ENCODE data around the gene CYBC1.

CYBC1 gene

GRCh38 chr17:82440469-82440981 is 10.0 kb downstream of the CYBC1 start:
- Histone ChIP-seq H3K9me3 (ENCODE audit: control insufficient read depth in 2 of 2, low read length in 2 of 2) (no peaks in the 10 kb centered on the region), H3K4me1 (ENCODE audit: control insufficient read depth, insufficient read depth, low read length) (peaks cover 4% of the 10 kb centered on the region), H3K9ac (ENCODE audit: low read length in 2 of 2) (no peak overlapping the region), H3K4me3 (ENCODE audit: low read length in 2 of 2) (no peak overlapping the region), H3K27me3 (ENCODE audit: control insufficient read depth in 1 of 2, insufficient read depth in 2 of 2, low read length in 2 of 2) (no peaks in the 10 kb centered on the region), H3K27ac (ENCODE audit: low read length) (no peak overlapping the region), H3K36me3 (ENCODE audit: control insufficient read depth in 2 of 2, insufficient read depth in 2 of 2, low read length in 2 of 2) (peaks cover 4 to 8% of the 10 kb centered on the region in 2 donors)

GRCh38 chr17:82439829-82440365 is 10.7 kb downstream of the CYBC1 start:
- H3K27ac ChIP-seq (ENCODE audit: low read length), result no peak overlapping the region
- peaks cover 4 to 8% of the 10 kb centered on the region in 2 donors for H3K36me3 ChIP-seq (ENCODE audit: control insufficient read depth in 2 of 2, insufficient read depth in 2 of 2, low read length in 2 of 2)

GRCh38 chr17:82439194-82439828 is 11.2 kb downstream of the CYBC1 start:
- Histone ChIP-seq H3K9ac (ENCODE audit: low read length in 2 of 2) (no peak overlapping the region), H3K4me1 (ENCODE audit: control insufficient read depth, insufficient read depth, low read length) (no peaks in the 10 kb centered on the region), H3K36me3 (ENCODE audit: control insufficient read depth in 2 of 2, insufficient read depth in 2 of 2, low read length in 2 of 2) (peaks cover 4 to 5% of the 10 kb centered on the region in 2 donors), H3K27me3 (ENCODE audit: control insufficient read depth in 1 of 2, insufficient read depth in 2 of 2, low read length in 2 of 2) (no peaks in the 10 kb centered on the region), H3K4me3 (ENCODE audit: low read length in 2 of 2) (no peak overlapping the region), H3K27ac (ENCODE audit: low read length) (no peak overlapping the region), H3K9me3 (ENCODE audit: control insufficient read depth in 2 of 2, low read length in 2 of 2) (no peaks in the 10 kb centered on the region)

More at GRCh38 chr17:82439829-82440365, 10.7 kb downstream of the CYBC1 start:
- H3K9ac ChIP-seq (ENCODE audit: low read length in 2 of 2), result no peak overlapping the region
- no peaks in the 10 kb centered on the region for H3K9me3 ChIP-seq (ENCODE audit: control insufficient read depth in 2 of 2, low read length in 2 of 2)
- no peaks in the 10 kb centered on the region for H3K4me1 ChIP-seq (ENCODE audit: control insufficient read depth, insufficient read depth, low read length)
- H3K27me3 ChIP-seq (ENCODE audit: control insufficient read depth in 1 of 2, insufficient read depth in 2 of 2, low read length in 2 of 2), result no peaks in the 10 kb centered on the region
- no peak overlapping the region for H3K4me3 ChIP-seq (ENCODE audit: low read length in 2 of 2)

- Histone ChIP-seq H3K27me3 (ENCODE audit: control insufficient read depth in 1 of 2, insufficient read depth in 2 of 2, low read length in 2 of 2) (no peaks in the 10 kb centered on the region), H3K27ac (ENCODE audit: low read length) (no peak overlapping the region), H3K9ac (ENCODE audit: low read length in 2 of 2) (no peak overlapping the region), H3K36me3 (ENCODE audit: control insufficient read depth in 2 of 2, insufficient read depth in 2 of 2, low read length in 2 of 2) (peaks cover 3 to 4% of the 10 kb centered on the region in 2 donors), H3K9me3 (ENCODE audit: control insufficient read depth in 2 of 2, low read length in 2 of 2) (no peaks in the 10 kb centered on the region), H3K4me1 (ENCODE audit: control insufficient read depth, insufficient read depth, low read length) (no peaks in the 10 kb centered on the region), H3K4me3 (ENCODE audit: low read length in 2 of 2) (no peak overlapping the region)
Observed at GRCh38 chr17:82438401-82439193, 12.0 kb downstream of the CYBC1 start.

- H3K4me3 ChIP-seq (ENCODE audit: low read length in 2 of 2), result no peak overlapping the region
- H3K9ac ChIP-seq (ENCODE audit: low read length in 2 of 2), result no peak overlapping the region
- H3K9me3 ChIP-seq (ENCODE audit: control insufficient read depth in 2 of 2, low read length in 2 of 2), result no peaks in the 10 kb centered on the region
- no peak overlapping the region for H3K27ac ChIP-seq (ENCODE audit: low read length)
- peaks cover 0 to 4% of the 10 kb centered on the region in 2 donors for H3K36me3 ChIP-seq (ENCODE audit: control insufficient read depth in 2 of 2, insufficient read depth in 2 of 2, low read length in 2 of 2)
- H3K27me3 ChIP-seq (ENCODE audit: control insufficient read depth in 1 of 2, insufficient read depth in 2 of 2, low read length in 2 of 2), result no peaks in the 10 kb centered on the region
- H3K4me1 ChIP-seq (ENCODE audit: control insufficient read depth, insufficient read depth, low read length), result no peaks in the 10 kb centered on the region
Observed at GRCh38 chr17:82437325-82437668, 13.3 kb downstream of the CYBC1 start.

- Histone ChIP-seq H3K4me1 (ENCODE audit: control insufficient read depth, insufficient read depth, low read length) (no peaks in the 10 kb centered on the region), H3K9me3 (ENCODE audit: control insufficient read depth in 2 of 2, low read length in 2 of 2) (no peaks in the 10 kb centered on the region), H3K27me3 (ENCODE audit: control insufficient read depth in 1 of 2, insufficient read depth in 2 of 2, low read length in 2 of 2) (no peaks in the 10 kb centered on the region), H3K27ac (ENCODE audit: low read length) (no peak overlapping the region), H3K36me3 (ENCODE audit: control insufficient read depth in 2 of 2, insufficient read depth in 2 of 2, low read length in 2 of 2) (peaks cover 0 to 2% of the 10 kb centered on the region in 2 donors), H3K9ac (ENCODE audit: low read length in 2 of 2) (no peak overlapping the region), H3K4me3 (ENCODE audit: low read length in 2 of 2) (no peak overlapping the region)
Observed at GRCh38 chr17:82436601-82437324, 13.8 kb downstream of the CYBC1 start.

GRCh38 chr17:82435601-82436583 is 14.7 kb downstream of the CYBC1 start:
- H3K4me3 ChIP-seq (ENCODE audit: low read length in 2 of 2), result no peak overlapping the region
- H3K9me3 ChIP-seq (ENCODE audit: control insufficient read depth in 2 of 2, low read length in 2 of 2), result no peaks in the 10 kb centered on the region
- no peaks in the 10 kb centered on the region for H3K27me3 ChIP-seq (ENCODE audit: control insufficient read depth in 1 of 2, insufficient read depth in 2 of 2, low read length in 2 of 2)
- no peaks in the 10 kb centered on the region for H3K36me3 ChIP-seq (ENCODE audit: control insufficient read depth in 2 of 2, insufficient read depth in 2 of 2, low read length in 2 of 2)
- no peak overlapping the region for H3K27ac ChIP-seq (ENCODE audit: low read length)
- no peak overlapping the region for H3K9ac ChIP-seq (ENCODE audit: low read length in 2 of 2)
- H3K4me1 ChIP-seq (ENCODE audit: control insufficient read depth, insufficient read depth, low read length), result no peaks in the 10 kb centered on the region

GRCh38 chr17:82435103-82435502 is 15.4 kb downstream of the CYBC1 start:
- Histone ChIP-seq H3K36me3 (ENCODE audit: control insufficient read depth in 2 of 2, insufficient read depth in 2 of 2, low read length in 2 of 2) (no peaks in the 10 kb centered on the region), H3K9me3 (ENCODE audit: control insufficient read depth in 2 of 2, low read length in 2 of 2) (no peaks in the 10 kb centered on the region), H3K4me3 (ENCODE audit: low read length in 2 of 2) (no peak overlapping the region), H3K27me3 (ENCODE audit: control insufficient read depth in 1 of 2, insufficient read depth in 2 of 2, low read length in 2 of 2) (no peaks in the 10 kb centered on the region), H3K9ac (ENCODE audit: low read length in 2 of 2) (no peak overlapping the region), H3K4me1 (ENCODE audit: control insufficient read depth, insufficient read depth, low read length) (no peaks in the 10 kb centered on the region), H3K27ac (ENCODE audit: low read length) (no peak overlapping the region)

GRCh38 chr17:82434216-82434565 is 16.4 kb downstream of the CYBC1 start:
- H3K27me3 ChIP-seq (ENCODE audit: control insufficient read depth in 1 of 2, insufficient read depth in 2 of 2, low read length in 2 of 2), result no peaks in the 10 kb centered on the region

More at GRCh38 chr17:82434216-82434565, 16.4 kb downstream of the CYBC1 start:
- Histone ChIP-seq H3K9me3 (ENCODE audit: control insufficient read depth in 2 of 2, low read length in 2 of 2) (no peaks in the 10 kb centered on the region), H3K4me1 (ENCODE audit: control insufficient read depth, insufficient read depth, low read length) (no peaks in the 10 kb centered on the region), H3K4me3 (ENCODE audit: low read length in 2 of 2) (no peak overlapping the region), H3K27ac (ENCODE audit: low read length) (no peak overlapping the region), H3K36me3 (ENCODE audit: control insufficient read depth in 2 of 2, insufficient read depth in 2 of 2, low read length in 2 of 2) (no peaks in the 10 kb centered on the region), H3K9ac (ENCODE audit: low read length in 2 of 2) (no peak overlapping the region)
